ENCODE results near the gene PABPC3.
A peak's percentile ranks its signal among the peaks of the same experiment; 100 is the strongest.

Gene PABPC3

DNA sequence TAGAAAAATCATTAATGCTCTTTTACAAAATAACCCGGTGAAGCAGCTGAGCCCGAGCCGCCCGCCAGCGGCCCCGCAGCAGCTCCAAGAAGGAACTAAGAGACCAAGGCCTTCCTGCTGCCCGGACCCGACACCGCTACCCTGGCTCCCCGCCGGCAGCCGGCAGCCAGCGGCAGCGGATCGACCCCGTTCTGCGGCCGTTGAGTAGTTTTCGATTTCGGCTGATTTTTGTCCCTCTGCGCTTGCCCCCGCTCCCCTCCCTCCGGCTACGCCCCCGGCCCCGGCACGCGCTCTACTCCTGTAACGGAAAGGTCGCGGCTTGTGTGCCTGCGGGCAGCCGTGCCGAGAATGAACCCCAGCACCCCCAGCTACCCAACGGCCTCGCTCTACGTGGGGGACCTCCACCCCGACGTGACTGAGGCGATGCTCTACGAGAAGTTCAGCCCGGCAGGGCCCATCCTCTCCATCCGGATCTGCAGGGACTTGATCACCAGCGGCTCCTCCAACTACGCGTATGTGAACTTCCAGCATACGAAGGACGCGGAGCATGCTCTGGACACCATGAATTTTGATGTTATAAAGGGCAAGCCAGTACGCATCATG is at the start of gene PABPC3:
Gene PABPC3, plus strand, starts transcription at position 286 of the 603 bp plus-strand sequence. Its CDS starts 63 bp downstream, at position 349.
- no peak for DNase-seq

DNA sequence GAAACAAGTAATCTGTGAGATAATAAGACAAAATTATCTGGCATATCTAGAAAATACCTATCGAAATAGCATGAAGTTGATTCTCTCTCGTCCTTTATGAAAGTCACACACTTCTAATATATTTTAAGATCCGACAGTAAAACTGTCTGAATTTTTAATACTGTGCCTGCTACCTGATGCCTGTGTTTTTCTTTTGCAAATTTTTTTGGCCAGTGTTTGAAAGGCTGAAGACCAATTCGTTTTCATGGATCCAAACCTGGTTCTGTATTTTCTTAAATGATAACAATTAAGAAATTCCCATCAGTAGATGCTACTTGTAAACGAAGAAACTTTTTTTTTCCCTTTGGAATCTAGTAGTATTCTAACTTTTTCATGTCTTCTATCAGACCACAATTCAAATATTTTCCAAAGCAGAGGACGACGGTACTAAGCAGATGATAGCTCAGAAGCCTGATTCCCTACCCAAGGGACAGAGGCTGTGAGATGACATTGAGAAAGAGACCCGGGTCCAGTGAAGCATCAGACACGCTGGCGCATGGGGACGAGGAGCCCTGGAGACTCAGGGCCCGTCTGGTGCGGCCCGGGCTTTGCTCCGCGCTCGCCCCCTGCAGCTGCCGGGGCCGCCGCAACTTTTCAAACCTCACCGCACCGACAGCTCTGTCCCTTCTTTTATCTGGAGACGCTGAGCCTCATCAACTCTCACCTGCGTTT is 49.5 kb upstream of the PABPC3 start:
- no peak for DNase-seq

- DNase-seq: no peak
Observed at GRCh38 chr13:25046985-25047511, 48.9 kb upstream of the PABPC3 start.

- no peak for DNase-seq
Observed at GRCh38 chr13:25051065-25051464, 44.9 kb upstream of the PABPC3 start.

DNA sequence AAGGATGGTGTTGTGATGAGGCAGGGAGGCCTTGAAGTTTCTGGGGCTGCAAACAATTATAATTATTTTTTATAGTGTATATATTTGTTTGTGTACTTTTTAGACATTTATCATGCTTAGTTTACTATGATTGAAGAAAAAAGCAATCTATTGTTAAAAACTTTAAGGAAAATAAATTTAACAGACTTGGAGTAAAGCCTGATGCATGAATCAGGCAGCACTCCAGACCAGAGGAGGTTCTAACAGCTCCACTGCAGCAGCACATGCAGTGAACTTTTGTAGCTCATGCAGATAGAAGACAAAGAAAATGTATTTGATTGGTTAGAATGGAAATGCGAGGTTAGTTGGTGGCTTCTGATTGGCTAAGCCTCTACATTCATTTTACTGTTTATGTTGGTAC is 36.8 kb upstream of the PABPC3 start:
- no peak for DNase-seq

- DNase-seq: no peak
Observed at GRCh38 chr13:25059958-25060357, 36.0 kb upstream of the PABPC3 start.

DNA sequence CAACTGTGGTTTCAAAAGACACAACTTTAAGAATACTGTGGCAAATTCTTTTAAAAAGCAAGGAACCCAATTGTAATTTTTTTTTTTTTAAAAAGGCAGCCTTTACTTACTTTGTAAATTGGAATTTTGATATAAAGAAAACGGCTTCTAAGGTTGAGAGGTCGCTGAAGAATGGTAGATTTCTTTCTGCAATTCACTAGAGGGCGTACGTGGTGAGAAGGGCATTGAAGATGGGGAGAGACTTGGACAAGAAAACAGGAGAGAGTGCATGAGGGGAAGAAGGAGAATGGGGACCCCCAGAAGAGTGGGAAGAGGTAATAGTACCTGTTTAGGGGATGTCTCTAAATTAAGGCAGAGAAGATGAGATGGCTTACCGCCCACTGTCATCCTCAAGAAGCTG is 33.5 kb upstream of the PABPC3 start:
- no peak for DNase-seq

DNA sequence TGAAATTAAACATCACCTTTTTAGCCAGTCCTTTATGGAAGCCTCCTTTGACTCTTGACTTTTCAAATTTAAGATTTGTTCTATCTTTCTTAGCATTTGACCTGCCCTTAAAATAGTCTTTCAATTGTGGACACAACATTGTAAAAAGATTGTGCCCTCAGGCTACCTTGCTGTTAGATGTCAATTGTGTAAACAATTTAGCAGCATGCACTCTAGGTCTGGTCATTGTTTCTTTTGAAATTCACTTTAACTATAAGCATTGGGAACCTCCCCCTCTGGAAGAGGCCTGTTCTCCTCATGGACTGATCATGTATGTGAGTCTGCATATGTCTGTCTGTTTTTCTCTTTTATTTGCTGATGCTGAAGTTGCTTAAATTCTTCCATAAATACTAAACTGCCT is 31.5 kb upstream of the PABPC3 start:
- no peak for DNase-seq

GRCh38 chr13:25065974-25066770 is 29.8 kb upstream of the PABPC3 start:
- DNase-seq: no peak

- DNase-seq: no peak
Observed at GRCh38 chr13:25067064-25067463, 28.9 kb upstream of the PABPC3 start.

DNA sequence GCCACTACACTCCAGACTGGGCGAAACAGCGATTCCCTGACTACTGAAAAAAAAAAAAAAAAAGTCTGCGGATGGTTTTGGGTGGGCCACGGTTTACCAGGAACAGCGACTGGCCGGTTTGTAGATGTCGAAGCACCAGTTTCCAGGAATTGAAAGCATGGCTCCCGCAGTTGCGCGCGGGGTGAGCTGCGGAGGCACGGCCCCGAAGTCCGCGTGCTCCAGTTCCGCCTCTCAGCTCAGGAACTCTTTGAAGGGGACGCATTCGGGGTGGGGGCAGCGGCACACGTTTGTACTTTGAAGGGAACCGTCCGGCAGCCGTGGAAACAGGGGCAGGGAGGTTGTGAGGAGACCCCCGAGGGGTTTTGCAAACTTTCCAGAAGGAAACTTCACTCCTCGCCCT is 27.1 kb upstream of the PABPC3 start:
- DNase-seq: no peak

GRCh38 chr13:25069236-25069635 is 26.7 kb upstream of the PABPC3 start:
- no peak for DNase-seq

- no peak for DNase-seq
Observed at GRCh38 chr13:25069911-25070310, 26.0 kb upstream of the PABPC3 start.

DNA sequence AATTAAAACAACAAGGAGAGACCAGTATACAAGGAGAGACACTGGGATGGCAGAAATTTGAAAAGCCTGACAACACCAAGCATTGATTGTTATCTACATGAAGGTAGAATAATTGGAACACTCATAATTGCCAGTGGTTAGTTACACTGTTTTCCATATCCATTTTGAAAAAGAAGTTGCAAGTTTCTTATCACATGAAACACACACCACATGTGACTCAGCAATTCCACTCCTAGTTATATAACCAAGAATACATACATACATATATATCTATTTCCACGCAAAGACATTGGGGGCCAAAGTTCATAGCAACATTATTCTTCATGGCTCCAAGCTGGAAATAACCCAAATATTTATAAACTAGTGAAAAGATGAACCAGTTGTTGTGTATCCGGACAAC is 15.2 kb upstream of the PABPC3 start:
- no peak for DNase-seq

GRCh38 chr13:25084096-25084495 is 11.8 kb upstream of the PABPC3 start:
- no peak for DNase-seq

DNA sequence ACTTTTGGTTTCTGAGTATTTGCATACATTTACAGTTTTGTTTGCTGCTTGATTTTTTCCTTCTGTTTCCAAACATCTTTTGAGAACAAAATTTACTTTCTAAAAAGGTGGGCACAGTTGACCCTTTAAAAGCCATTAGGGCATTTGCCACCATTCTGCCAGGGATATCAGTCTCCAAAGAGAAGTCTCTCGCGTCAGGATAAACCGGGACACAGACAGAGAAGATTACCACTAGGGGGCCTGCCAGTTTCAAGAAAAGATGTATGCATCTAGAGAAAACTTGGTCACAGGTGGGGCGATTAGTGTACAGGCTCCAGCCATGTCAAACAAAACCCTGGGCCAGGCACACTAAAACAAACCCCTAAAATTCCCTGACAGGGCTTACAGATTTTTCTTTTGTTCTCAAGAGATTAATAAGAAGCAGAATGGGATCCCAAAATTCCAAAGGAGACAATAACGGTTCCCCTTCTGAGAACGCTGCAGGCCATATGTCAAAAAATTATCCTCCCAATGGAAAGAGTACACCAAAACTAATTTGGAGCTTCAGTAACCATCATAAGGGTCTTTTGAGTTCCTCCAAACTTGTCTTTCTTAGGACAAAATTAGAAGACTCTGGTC is 10.7 kb upstream of the PABPC3 start:
- DNase-seq: peak; percentile 11 to 43

DNA sequence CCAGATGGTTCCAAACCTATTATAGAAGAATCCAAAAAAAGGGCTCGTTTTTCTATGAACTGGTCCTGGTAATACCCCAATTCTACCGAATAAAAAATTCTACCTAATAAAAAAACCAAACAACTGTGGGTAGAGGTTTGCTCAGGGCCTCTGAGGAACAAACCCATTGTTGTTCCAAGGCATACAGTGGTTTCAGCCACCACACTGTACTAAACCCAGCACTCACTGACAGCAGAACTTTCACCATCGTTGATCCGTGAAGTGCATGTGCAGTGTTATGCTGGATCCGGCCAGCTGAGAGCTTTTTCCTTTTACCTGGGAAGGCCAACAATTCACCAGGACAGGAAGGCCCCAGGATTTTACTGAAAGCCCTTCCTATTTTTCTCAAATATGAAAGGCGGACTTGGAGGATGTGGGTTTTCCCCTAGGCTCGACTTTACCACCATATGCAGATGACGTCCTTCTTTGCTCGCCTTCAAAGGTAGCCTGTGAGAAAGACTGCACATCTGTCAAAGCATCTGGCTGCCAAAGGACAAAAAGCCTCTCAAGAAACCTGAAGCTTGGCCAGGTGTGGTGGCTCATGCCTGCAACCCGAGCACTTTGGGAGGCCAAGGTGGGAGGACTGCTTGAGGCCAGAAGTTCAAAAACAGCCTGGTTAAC is 7.2 kb upstream of the PABPC3 start:
- DNase-seq: no peak

- DNase-seq: no peak
Observed at GRCh38 chr13:25097426-25097825, 1.5 kb downstream of the PABPC3 start.

DNA sequence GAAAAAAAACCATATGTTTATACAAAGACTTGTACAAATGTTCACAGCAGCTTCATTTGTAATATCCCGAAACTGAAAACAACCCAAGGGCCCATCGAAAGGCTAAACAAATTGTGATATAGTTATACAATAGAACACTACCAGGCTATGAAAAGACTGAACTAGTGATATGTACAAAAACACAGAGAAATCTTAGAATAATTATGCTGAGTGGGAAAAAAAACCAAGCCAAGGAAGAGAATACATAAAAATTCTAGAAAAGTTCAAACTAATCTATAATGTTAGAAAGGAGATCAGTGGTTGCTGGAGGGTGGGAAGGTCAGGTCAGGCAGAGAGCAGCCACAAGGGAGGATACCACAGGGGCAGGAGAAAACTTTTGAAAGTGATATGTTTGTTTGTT is 7.8 kb downstream of the PABPC3 start:
- no peak for DNase-seq

- DNase-seq: no peak
Observed at GRCh38 chr13:25109341-25109740, 13.4 kb downstream of the PABPC3 start.

DNA sequence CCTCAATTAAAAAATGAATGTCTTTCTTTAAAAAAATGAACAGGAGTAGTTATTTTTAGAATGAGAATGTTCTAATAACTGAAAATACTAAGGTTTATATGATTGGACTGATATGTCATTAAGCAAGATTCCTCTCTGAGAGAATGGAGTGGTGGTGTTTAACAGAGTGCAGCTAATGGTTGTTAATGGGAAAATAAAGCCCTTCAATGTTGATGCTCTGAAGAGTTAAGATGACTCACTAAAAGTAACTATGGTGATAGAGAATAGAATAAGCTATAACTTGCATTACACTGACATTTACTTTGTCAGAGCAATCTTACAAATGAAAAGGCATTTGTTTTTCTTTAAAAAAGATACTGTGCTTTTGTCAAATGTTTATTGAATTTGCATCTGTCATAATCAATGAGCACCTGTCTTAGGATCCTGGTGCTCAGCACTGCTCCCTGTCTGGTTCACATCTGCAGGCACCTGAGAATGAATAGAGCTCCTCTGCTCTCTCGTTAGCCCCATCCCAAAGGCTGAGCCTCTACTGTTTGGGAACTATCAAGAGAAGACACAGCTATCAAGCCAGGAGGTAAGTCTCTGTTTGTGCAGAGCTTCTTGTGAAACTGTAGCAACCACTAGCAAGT is 15.1 kb downstream of the PABPC3 start:
- no peak for DNase-seq

DNA sequence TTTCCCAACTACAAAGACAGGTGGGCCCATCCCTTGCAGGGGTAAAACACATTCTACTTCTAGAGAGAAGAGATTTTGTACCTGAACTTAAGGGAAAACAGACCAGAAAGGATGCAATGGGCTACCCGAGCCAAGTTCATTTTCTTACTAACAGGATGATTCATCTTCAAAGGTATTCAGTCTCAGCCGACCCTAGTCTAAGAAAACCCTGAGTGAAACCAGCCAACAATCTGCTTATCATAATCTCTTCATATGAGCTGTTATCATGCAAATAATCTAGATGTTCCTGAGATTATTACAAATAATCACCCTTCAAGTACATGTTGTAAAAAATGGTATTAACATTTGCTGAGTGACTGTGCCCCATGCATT is 15.6 kb downstream of the PABPC3 start:
- no peak for DNase-seq

Data from NCI-H446 (cell line).